HCT116 (cell line): ENCODE measurements around the gene SPATA2L. TPM values are rescaled to one million over a fixed set of nuclear protein-coding genes. Genes with fewer than 3 reads are reported as not detected.

Experiments
- ATAC-seq: fragments of 200-7000 bp; cut with Tn5 transposase; 2 replicates; pipeline ENCODE4 v1.9.1; 2020; ENCODE audit warnings: mild to moderate bottlenecking, moderate library complexity
- BruUV-seq: library from RNA; stranded (reverse); fragments of 400-500 nt; replicated peaks from 2 replicates; lab custom pipeline; 2021; lab: Mats Ljungman, UMichigan
- CTCF ChIA-PET: fragments of 300-600 bp; sonication (Branson Sonifier 250); formaldehyde crosslinking; loops from one replicate; lab custom pipeline; 2021; ENCODE audit warnings: antibody characterized with exemption; lab: Charles Lee
- POLR2A ChIA-PET: fragments of 300-600, 350-600 bp; sonication (Branson Sonifier 250); formaldehyde crosslinking; loops from one replicate; lab custom pipeline; 2021; ENCODE audit warnings: antibody characterized with exemption; lab: Charles Lee
- RAD21 ChIA-PET, 2 experiments: fragments of 300-600 bp; sonication (Branson Sonifier 250); formaldehyde crosslinking; loops; one replicate each; lab custom pipeline; 2023; ENCODE audit warnings: low total read pairs in 2 of 2; ENCODE audit not compliant: uncharacterized antibody in 2 of 2, unreplicated experiment in 2 of 2, low non-redundant PET in 1 of 2; lab: Charles Lee
- DNase-seq: peaks from one replicate; pipeline ENCODE4 v3.0.0-alpha.2; 2010; ENCODE audit warnings: low read depth, low spot score
- H2AFZ ChIP-seq: fragments of 200-600 bp; shearing (Covaris generic), sonication (generic); 2 replicates; pipeline ENCODE4 v1.6.1; 2017; ENCODE audit warnings: low read depth, mixed run types, mixed read lengths, antibody characterized with exemption, low read length; ENCODE audit not compliant: poor library complexity, severe bottlenecking
- H3K27ac ChIP-seq: 2 replicates; pipeline ENCODE4 v1.5.1; 2012; ENCODE audit warnings: low read depth, low read length
- H3K27me3 ChIP-seq: fragments of 200-600 bp; sonication (generic); 2 replicates; pipeline ENCODE4 v1.6.1; 2016; ENCODE audit warnings: mixed run types, low read length, mixed read lengths; ENCODE audit not compliant: insufficient read depth
- H3K36me3 ChIP-seq, 2 experiments: fragments of 200-500 bp in 1 of 2; fragments of 200-600 bp in 1 of 2; sonication (Bioruptor generic) in 1 of 2; sonication (generic) in 1 of 2; 2 replicates each; pipeline versions ENCODE4 v1.5.1 to v1.6.1; 2014 to 2016; ENCODE audit warnings: low read length in 2 of 2, inconsistent platforms in 1 of 2, mixed read lengths in 1 of 2, mixed run types in 1 of 2; ENCODE audit not compliant: insufficient read depth in 2 of 2, control insufficient read depth in 1 of 2
- H3K4me1 ChIP-seq, 2 experiments: fragments of 200-600 bp in 1 of 2; sonication (generic) in 1 of 2; 2 replicates each; pipeline versions ENCODE4 v1.5.1 to v1.6.1; 2012 to 2017; ENCODE audit warnings: low read length in 2 of 2, inconsistent platforms in 1 of 2, mild to moderate bottlenecking in 1 of 2, mixed read lengths in 1 of 2, mixed run types in 1 of 2, moderate library complexity in 1 of 2; ENCODE audit not compliant: insufficient read depth in 2 of 2, control insufficient read depth in 1 of 2
- H3K4me2 ChIP-seq: fragments of 200-600 bp; sonication (generic); 2 replicates; pipeline ENCODE4 v1.6.1; 2017; ENCODE audit warnings: mixed run types, low read length, mixed read lengths
- H3K4me3 ChIP-seq, 2 experiments: fragments of 200-600 bp in 1 of 2; sonication (generic) in 1 of 2; replicated peaks in 1 of 2; 2 replicates each; pipeline ENCODE4 v1.5.1; 2011 to 2016; ENCODE audit warnings: low read length in 2 of 2, control low read depth in 1 of 2, low read depth in 1 of 2, mild to moderate bottlenecking in 1 of 2, mixed read lengths in 1 of 2, mixed run types in 1 of 2
- H3K79me2 ChIP-seq: fragments of 200-600 bp; sonication (generic); 2 replicates; pipeline ENCODE4 v1.6.1; 2017; ENCODE audit warnings: mild to moderate bottlenecking, mixed run types, low read length, moderate library complexity, mixed read lengths; ENCODE audit not compliant: insufficient read depth
- H3K9ac ChIP-seq: fragments of 200-600 bp; sonication (generic); 2 replicates; pipeline ENCODE4 v1.6.1; 2016; ENCODE audit warnings: low read length, mixed read lengths
- H3K9me2 ChIP-seq: fragments of 200-600 bp; sonication (generic), shearing (Covaris generic); 2 replicates; pipeline ENCODE4 v1.6.1; 2017; ENCODE audit warnings: mixed run types, mild to moderate bottlenecking, moderate library complexity; ENCODE audit not compliant: insufficient read depth
- H3K9me3 ChIP-seq, 2 experiments: fragments of 200-500 bp in 1 of 2; fragments of 200-600 bp in 1 of 2; sonication (Bioruptor generic) in 1 of 2; sonication (generic) in 1 of 2; 2 replicates each; pipeline ENCODE4 v1.6.1; 2014 to 2017; ENCODE audit warnings: low read length in 2 of 2, mixed read lengths in 2 of 2, inconsistent platforms in 1 of 2, low read depth in 1 of 2, mild to moderate bottlenecking in 1 of 2, mixed run types in 1 of 2, moderate library complexity in 1 of 2; ENCODE audit not compliant: control insufficient read depth in 1 of 2, insufficient read depth in 1 of 2
- H4K20me1 ChIP-seq: fragments of 200-600 bp; sonication (generic), shearing (Covaris generic); 2 replicates; pipeline ENCODE4 v1.6.1; 2017; ENCODE audit warnings: mixed run types, mild to moderate bottlenecking, moderate library complexity; ENCODE audit not compliant: insufficient read depth
- CBX3 ChIP-seq: IDR thresholded peaks from 2 replicates; pipeline ENCODE4 v1.6.1; 2012; ENCODE audit warnings: low read depth
- CEBPB ChIP-seq: IDR thresholded peaks from 2 replicates; pipeline ENCODE4 v1.6.1; 2012; ENCODE audit warnings: low read depth
- EGR1 ChIP-seq: IDR thresholded peaks from 2 replicates; pipeline ENCODE4 v1.6.1; 2012; ENCODE audit warnings: low read depth
- ELF1 ChIP-seq: IDR thresholded peaks from 2 replicates; pipeline ENCODE4 v1.6.1; 2012; ENCODE audit warnings: low read depth, borderline replicate concordance
- EZH2 ChIP-seq: fragments of 200-600 bp; sonication (generic); IDR thresholded peaks from 2 replicates; pipeline ENCODE4 v1.6.1; 2017; ENCODE audit warnings: antibody characterized with exemption, mixed run types
- EZH2phosphoT487 ChIP-seq: fragments of 200-600 bp; IDR thresholded peaks from 2 replicates; pipeline ENCODE4 v1.6.1; 2018; ENCODE audit warnings: antibody characterized with exemption, borderline replicate concordance
- FOSL1 ChIP-seq: IDR thresholded peaks from 2 replicates; pipeline ENCODE4 v1.6.1; 2012; ENCODE audit warnings: low read depth
- POLR2AphosphoS5 ChIP-seq: IDR thresholded peaks from 2 replicates; pipeline ENCODE4 v1.6.1; 2011; ENCODE audit warnings: mild to moderate bottlenecking, low read depth, low read length, moderate library complexity
- SIN3A ChIP-seq: IDR thresholded peaks from 2 replicates; pipeline ENCODE4 v1.6.1; 2012; ENCODE audit warnings: low read depth
- SP1 ChIP-seq: IDR thresholded peaks from 2 replicates; pipeline ENCODE4 v1.6.1; 2012; ENCODE audit warnings: low read depth
- YY1 ChIP-seq: IDR thresholded peaks from 2 replicates; pipeline ENCODE4 v1.6.1; 2011; ENCODE audit warnings: low read length, low read depth, moderate library complexity, mild to moderate bottlenecking; ENCODE audit not compliant: insufficient replicate concordance; ENCODE audit errors: extremely low read depth
- ZNF274 ChIP-seq: fragments of 200-500 bp; sonication (Bioruptor generic); IDR thresholded peaks from 2 replicates; pipeline ENCODE4 v1.6.1; 2014; ENCODE audit warnings: mild to moderate bottlenecking, low read depth, low read length, inconsistent platforms
- intact Hi-C: fragments of 100-400 bp; cut with micrococcal nuclease; formaldehyde crosslinking; loops from 2 replicates; pipeline ENCODE4 v1.10.0; 2022
- total RNA-seq: library from RNA; stranded (reverse); gene quantifications from one replicate; pipeline ENCODE4 v1.2.1, GENCODE V29; 2021; ENCODE audit not compliant: unreplicated experiment
- TF ChIP-seq, protein P1 (sequence below): IDR thresholded peaks from 2 replicates; pipeline ENCODE4 v1.6.1; 2011; ENCODE audit warnings: mild to moderate bottlenecking, low read length, moderate library complexity; ENCODE audit not compliant: insufficient replicate concordance; ENCODE audit errors: extremely low read depth
- TF ChIP-seq, protein P2 (sequence below): IDR thresholded peaks from 2 replicates; pipeline ENCODE4 v1.6.1; 2012
- TF ChIP-seq, protein P3 (sequence below), 3 experiments: fragments of 200-600 bp in 1 of 3; sonication (generic) in 1 of 3; IDR thresholded peaks in 2 of 3; conservative IDR thresholded peaks in 1 of 3; 2 replicates each; pipeline ENCODE4 v1.5.1; 2012 to 2017; ENCODE audit warnings: low read depth in 2 of 3, low read length in 2 of 3, antibody characterized with exemption in 1 of 3, borderline replicate concordance in 1 of 3, control low read depth in 1 of 3, mild to moderate bottlenecking in 1 of 3, mixed read lengths in 1 of 3, mixed run types in 1 of 3, moderate library complexity in 1 of 3; ENCODE audit not compliant: insufficient read depth in 1 of 3

Gene SPATA2L
- total RNA-seq, 1 experiment from 2014 or later: 50.5 TPM

DNA sequence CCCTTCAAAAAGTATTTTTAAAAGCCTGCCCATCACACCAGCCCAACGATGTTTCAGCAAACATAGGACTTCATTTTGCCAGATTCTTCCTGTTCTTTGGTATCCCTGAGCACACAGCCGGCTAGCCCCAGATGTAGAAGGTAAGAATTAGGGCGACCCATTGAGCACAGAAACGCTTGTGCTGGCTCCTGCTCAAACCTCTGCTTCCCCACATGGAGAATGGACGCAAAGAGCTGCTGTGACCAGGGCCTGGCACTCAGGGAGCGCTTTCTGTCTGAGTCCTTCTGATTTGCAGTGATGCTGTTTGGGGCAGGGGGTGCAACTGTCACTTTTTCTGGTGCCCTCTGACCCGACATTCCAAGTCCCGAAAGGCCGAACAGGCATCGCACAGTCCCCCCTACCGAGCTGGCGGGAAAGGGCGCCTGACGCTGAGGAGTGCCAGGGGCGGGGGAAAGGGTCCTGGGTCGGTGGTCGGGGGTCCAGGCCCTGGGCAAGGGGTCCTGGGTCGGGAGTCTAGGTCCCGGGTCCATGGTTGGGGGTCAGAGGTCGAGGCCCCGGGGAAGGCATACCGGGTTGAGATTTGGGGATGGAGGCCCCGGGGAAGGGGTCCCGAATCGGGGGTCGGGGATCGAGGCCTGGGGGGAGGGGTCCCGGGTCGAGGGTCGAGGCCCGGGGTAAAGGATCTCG, 44.9 kb downstream of the SPATA2L start:
- Histone ChIP-seq H3K36me3 (peaks cover 29% of the 10 kb centered on the region in 2 experiments), H3K4me1 (peaks cover 16 to 26% of the 10 kb centered on the region in 2 experiments; a peak in 3 of 4 replicates), H2AFZ (no peak overlapping the region), H4K20me1 (no peaks in the 10 kb centered on the region; the same call in 1 of the 2 replicates), H3K4me3 (peak overlapping the region; percentile 92 to 97), H3K27ac (peak overlapping the region; percentile 89), H3K9ac (peak overlapping the region; percentile 97), H3K27me3 (no peaks in the 10 kb centered on the region), H3K4me2 (peak overlapping the region; percentile 98), H3K9me2 (no peaks in the 10 kb centered on the region), H3K9me3 (no peaks in the 10 kb centered on the region), H3K79me2 (peaks cover 91% of the 10 kb centered on the region)
- DNase-seq (no peak), ATAC-seq (no peak)
- TSS peak; percentile 42 for BruUV-seq
- intact Hi-C loops: no loop called here
- ChIA-PET RAD21 (no interaction called here), POLR2A (interaction anchor here (0.8 to 1.9 kb wide), 5 partner anchors 20 to 267 kb away, joined by 3 to 6 read pairs (median 3); partner anchors contain the start of gene TUBB3), CTCF (interaction anchor here (1.0 to 2.5 kb wide), 3 partner anchors 12 to 44 kb away, joined by 4 to 6 read pairs (median 5); partner anchors contain the start of gene SPATA2L)
- TF ChIP-seq CBX3 (no peak), ELF1 (no peak), CEBPB (no peak), YY1 (no peak), SIN3A (no peak), EZH2 (no peak), EZH2phosphoT487 (no peak), SP1 (no peak), POLR2AphosphoS5 (no peak), EGR1 (no peak), FOSL1 (no peak), ZNF274 (no peak)
- TF ChIP-seq, protein P1, sequence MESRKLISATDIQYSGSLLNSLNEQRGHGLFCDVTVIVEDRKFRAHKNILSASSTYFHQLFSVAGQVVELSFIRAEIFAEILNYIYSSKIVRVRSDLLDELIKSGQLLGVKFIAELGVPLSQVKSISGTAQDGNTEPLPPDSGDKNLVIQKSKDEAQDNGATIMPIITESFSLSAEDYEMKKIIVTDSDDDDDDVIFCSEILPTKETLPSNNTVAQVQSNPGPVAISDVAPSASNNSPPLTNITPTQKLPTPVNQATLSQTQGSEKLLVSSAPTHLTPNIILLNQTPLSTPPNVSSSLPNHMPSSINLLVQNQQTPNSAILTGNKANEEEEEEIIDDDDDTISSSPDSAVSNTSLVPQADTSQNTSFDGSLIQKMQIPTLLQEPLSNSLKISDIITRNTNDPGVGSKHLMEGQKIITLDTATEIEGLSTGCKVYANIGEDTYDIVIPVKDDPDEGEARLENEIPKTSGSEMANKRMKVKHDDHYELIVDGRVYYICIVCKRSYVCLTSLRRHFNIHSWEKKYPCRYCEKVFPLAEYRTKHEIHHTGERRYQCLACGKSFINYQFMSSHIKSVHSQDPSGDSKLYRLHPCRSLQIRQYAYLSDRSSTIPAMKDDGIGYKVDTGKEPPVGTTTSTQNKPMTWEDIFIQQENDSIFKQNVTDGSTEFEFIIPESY: no peak
- TF ChIP-seq, protein P2, sequence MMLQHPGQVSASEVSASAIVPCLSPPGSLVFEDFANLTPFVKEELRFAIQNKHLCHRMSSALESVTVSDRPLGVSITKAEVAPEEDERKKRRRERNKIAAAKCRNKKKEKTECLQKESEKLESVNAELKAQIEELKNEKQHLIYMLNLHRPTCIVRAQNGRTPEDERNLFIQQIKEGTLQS: no peak
- TF ChIP-seq, protein P3, sequence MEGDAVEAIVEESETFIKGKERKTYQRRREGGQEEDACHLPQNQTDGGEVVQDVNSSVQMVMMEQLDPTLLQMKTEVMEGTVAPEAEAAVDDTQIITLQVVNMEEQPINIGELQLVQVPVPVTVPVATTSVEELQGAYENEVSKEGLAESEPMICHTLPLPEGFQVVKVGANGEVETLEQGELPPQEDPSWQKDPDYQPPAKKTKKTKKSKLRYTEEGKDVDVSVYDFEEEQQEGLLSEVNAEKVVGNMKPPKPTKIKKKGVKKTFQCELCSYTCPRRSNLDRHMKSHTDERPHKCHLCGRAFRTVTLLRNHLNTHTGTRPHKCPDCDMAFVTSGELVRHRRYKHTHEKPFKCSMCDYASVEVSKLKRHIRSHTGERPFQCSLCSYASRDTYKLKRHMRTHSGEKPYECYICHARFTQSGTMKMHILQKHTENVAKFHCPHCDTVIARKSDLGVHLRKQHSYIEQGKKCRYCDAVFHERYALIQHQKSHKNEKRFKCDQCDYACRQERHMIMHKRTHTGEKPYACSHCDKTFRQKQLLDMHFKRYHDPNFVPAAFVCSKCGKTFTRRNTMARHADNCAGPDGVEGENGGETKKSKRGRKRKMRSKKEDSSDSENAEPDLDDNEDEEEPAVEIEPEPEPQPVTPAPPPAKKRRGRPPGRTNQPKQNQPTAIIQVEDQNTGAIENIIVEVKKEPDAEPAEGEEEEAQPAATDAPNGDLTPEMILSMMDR (IDR thresholded peaks at IDR 0.05 in 2 of 3, conservative IDR thresholded peaks at IDR 0.05 in 1 of 3; ENCODE audit: borderline replicate concordance in 1 of 3, insufficient read depth in 1 of 3, low read depth in 2 of 3, low read length in 2 of 3): no peak
